Coronary artery (tissue), 2 donors: ENCODE measurements around the gene SYT3.
"Not testable (repeated sequence)": the region's sequence is repeated elsewhere in the genome, so short reads cannot be mapped to it uniquely, and the experiment has no call there.

Experiments used
- DNase-seq: peaks from one replicate; pipeline ENCODE4 v3.0.0-alpha.2; 2017; ENCODE audit warnings: low spot score
- H3K27ac ChIP-seq, 2 donors: fragments of 200-600 bp; sonication (generic); one replicate each; pipeline ENCODE4 v1.5.1; 2016 to 2019
- H3K4me3 ChIP-seq: fragments of 200-600 bp; sonication (generic); 2 replicates; pipeline ENCODE4 v1.5.1; 2016; ENCODE audit warnings: mild to moderate bottlenecking, moderate library complexity
- CTCF ChIP-seq: fragments of 200-600 bp; sonication (generic); IDR thresholded peaks from one replicate; pipeline ENCODE4 v1.5.1; 2019; ENCODE audit warnings: antibody characterized with exemption

Gene SYT3

DNA sequence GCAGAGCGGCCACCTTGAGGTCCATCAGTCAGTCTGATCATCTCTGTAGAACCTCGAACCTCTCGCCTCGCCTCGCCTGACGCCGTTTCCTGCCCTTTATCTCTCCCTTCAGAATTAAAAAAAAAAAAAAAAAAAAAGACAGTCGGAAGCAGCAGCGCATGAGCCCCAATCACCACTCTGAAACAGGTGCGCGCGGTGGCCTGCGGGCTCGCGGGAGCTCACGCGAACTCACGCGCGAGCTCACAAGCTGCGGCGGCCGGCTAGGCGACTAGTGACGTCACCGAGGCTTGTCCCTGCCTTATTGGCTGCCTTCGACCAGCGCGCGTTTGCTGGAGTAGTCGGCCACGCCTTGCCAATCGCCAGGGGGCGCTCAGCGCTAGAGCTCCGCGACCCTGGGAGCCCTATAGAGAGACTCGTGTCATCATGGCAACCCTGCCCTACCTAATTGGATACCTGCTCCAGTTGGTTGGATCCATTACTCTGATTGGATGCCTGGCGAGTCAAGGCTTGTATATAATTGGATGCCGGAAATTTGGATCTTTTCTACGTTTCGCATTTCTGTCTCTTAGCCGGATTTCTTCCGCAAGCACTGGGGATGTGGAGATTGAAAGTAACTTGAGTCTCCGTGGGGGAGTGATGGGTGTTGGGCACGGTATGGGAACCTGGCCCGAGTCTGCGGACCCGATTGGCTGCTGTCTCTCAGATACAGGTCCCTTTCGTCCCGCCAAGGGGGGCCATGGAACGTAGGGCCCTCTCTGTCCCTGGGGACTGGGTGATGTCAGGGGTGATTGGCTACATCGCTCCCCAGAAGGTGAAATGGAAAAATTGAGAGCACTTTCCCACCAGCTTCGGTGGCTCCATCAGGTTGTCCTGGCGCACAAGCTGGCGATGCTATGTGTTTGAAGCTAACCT, 31.6 kb downstream of the SYT3 start:
- Histone ChIP-seq H3K4me3 (no peak overlapping the region), H3K27ac (no peak overlapping the region)
- TF ChIP-seq CTCF, result no peak
- no peak for DNase-seq

DNA sequence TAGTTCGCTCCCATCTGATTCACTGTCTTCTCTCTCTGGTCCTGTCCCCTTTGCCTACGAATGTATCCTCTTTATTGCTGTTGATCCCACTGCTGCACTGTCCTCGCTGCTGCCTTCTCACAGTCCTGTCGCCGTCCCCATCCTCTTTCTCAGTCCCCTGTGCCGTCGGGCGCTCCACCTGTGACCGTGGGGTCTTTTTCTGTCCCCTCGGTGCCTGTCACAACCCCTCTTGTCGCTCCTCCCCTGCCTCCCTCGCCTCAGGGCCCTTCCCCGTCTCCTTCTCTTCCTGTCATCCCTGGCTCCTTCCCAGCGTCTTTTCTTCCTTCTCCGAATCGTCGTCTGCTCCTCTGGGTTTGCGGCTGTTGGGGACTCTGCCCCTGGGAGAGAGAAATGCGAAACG, 32.3 kb downstream of the SYT3 start:
- H3K4me3 ChIP-seq, result no peak overlapping the region
- no peak overlapping the region for H3K27ac ChIP-seq
- no peak for TF ChIP-seq CTCF
- no peak for DNase-seq

DNA sequence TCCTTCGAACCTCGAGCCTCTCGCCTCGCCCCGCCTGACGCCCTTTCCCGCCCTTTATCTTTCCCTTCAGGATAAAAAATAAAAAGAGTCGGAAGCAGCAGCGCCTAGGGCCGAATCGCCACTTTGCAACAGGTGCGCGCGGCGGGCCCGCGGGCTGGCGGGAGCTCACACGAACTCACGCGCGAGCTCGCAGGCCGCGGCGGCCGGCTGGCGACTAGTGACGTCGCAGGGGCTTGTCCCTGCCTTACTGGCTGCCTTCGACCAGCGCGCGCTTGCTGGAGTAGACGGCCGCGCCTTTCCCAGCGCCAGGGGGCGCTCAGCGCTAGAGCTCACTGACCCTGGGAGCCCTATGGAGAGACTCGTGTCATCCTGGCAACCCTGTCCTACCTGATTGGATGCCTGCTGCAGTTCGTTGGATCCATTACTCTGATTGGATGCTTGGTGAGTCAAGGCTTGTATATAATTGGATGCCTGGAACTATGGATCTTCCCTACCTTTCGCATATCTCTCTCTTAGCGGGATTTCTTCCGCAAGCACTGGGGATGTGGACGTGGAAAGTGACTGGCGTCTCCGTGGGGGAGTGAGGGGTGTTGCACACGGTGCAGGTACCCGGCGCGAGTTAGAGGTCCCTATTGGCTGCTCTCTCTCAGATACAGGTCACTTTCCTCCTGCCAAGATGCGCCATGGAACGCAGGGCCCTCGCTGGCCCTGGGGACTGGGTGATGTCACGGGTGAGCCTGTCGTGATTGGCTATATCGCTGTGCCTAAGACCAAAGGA, 33.4 kb downstream of the SYT3 start:
- not testable (repeated sequence) for DNase-seq, H3K4me3 ChIP-seq, H3K27ac ChIP-seq

DNA sequence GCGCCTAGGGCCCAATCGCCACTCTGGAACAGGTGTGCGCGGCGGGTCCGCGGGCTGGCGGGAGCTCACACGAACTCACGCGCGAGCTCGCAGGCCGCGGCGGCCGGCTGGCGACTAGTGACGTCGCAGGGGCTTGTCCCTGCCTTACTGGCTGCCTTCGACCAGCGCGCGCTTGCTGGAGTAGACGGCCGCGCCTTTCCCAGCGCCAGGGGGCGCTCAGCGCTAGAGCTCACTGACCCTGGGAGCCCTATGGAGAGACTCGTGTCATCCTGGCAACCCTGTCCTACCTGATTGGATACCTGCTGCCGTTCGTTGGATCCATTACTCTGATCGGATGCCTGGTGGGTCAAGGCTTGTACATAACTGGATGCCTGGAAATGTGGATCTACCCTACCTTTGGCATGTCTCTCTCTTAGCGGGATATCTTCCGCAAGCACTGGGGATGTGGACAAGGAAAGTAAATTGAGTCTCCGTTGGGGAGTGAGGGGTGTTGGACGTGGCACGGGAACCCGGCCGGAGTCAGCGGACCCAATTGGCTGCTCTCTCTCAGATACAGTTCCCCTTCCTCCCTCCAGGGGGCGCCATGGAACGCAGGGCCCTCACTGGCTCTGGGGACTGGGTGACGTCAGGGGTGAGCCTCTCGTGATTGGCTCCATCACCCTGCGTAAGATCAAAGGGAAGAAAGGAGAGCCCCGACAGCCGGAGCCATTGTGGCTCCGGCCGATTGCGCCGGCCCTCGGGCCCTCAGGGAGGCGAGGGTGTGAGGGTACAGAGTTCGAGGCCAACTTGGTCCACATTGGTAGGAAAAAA, 35.2 kb downstream of the SYT3 start:
- H3K27ac ChIP-seq, DNase-seq, H3K4me3 ChIP-seq: not testable (repeated sequence)

GRCh38 chr19:50602935-50603334, 36.7 kb downstream of the SYT3 start:
- DNase-seq, result no peak
- TF ChIP-seq CTCF, result no peak
- no peak overlapping the region for H3K27ac ChIP-seq
- H3K4me3 ChIP-seq, result no peak overlapping the region

DNA sequence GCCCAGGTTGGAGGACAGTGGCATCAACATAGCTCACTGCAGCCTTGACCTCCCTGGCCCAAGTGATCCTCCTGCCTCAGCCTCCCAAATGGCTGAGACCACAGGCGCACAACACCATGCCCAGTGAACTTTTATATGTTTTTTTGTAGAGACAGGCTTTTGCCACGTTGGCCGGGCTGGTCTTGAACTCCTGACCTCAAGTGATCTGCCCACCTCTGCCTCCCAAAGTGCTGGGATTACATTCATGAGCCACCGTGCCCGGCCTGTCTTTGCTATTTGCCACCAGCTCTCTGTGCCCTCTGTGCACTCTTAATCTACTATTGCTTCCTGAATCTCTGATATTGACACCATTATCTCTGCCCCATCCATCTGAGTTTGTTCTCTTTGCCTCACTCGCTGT, 37.2 kb downstream of the SYT3 start:
- no peak for TF ChIP-seq CTCF
- no peak for DNase-seq
- no peak overlapping the region for H3K27ac ChIP-seq
- no peak overlapping the region for H3K4me3 ChIP-seq

DNA sequence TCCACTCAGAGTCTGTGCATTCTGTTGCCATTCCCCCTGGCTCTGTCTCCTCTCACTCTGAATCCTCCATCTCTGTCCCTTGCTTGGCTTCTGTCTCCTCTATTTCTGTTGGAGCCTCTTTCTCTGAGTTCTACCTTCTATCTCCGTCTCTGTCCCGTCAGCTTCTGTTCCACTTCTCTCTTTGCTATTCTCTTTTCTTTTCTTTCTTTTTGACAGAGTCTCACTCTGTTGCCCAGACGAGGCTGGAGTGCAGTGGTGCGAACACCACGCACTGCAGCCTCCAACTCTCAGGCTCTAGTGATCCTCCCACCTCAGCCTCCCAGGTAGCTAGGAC, 37.6 kb downstream of the SYT3 start:
- no peak for DNase-seq
- H3K4me3 ChIP-seq, result no peak overlapping the region
- no peak for TF ChIP-seq CTCF
- H3K27ac ChIP-seq, result no peak overlapping the region
